Spleen (tissue), 7 donors: ENCODE results near the gene IFT88.

Source experiments
- POLR2AphosphoS5 ChIP-seq, 3 donors: sonication (generic); formaldehyde crosslinking; IDR thresholded peaks; one replicate each; pipeline ENCODE4 v1.5.1; 2017; ENCODE audit warnings: antibody characterized with exemption in 3 of 3
- TF ChIP-seq, protein P1 (sequence below), 11 experiments: fragments of 200-600 bp in 7 of 11; fragments of 450-650 bp in 4 of 11; sonication (generic) in 4 of 11; IDR thresholded peaks in 8 of 11; conservative IDR thresholded peaks in 3 of 11; 1 replicate in 7 of 11; 2 replicates in 4 of 11; pipeline versions ENCODE4 v1.4.0 to v1.8.0; 2016 to 2021; ENCODE audit warnings: antibody characterized with exemption in 11 of 11, inconsistent platforms in 4 of 11, mild to moderate bottlenecking in 1 of 11
- donor health status: DM: no; HTN: no; CAD: no; lungs with moderate emphysema.
- donor health status: DM: no; HTN: no; CAD: no.
- donor health status: DM: no; HTN: no; CAD: no.

- TF ChIP-seq, protein P1, sequence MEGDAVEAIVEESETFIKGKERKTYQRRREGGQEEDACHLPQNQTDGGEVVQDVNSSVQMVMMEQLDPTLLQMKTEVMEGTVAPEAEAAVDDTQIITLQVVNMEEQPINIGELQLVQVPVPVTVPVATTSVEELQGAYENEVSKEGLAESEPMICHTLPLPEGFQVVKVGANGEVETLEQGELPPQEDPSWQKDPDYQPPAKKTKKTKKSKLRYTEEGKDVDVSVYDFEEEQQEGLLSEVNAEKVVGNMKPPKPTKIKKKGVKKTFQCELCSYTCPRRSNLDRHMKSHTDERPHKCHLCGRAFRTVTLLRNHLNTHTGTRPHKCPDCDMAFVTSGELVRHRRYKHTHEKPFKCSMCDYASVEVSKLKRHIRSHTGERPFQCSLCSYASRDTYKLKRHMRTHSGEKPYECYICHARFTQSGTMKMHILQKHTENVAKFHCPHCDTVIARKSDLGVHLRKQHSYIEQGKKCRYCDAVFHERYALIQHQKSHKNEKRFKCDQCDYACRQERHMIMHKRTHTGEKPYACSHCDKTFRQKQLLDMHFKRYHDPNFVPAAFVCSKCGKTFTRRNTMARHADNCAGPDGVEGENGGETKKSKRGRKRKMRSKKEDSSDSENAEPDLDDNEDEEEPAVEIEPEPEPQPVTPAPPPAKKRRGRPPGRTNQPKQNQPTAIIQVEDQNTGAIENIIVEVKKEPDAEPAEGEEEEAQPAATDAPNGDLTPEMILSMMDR (IDR thresholded peaks at IDR 0.05 in 8 of 11, conservative IDR thresholded peaks at IDR 0.05 in 3 of 11) = no peak
- TF ChIP-seq POLR2AphosphoS5 (IDR thresholded peaks at IDR 0.05) = no peak
These were observed 146.8 kb downstream of the IFT88 start for GRCh38 chr13:20713751-20714150.
